ENCODE results near the gene SEL1L.
"Not testable (repeated sequence)": the region's sequence is repeated elsewhere in the genome, so short reads cannot be mapped to it uniquely, and the experiment has no call there.

The SEL1L gene

DNA sequence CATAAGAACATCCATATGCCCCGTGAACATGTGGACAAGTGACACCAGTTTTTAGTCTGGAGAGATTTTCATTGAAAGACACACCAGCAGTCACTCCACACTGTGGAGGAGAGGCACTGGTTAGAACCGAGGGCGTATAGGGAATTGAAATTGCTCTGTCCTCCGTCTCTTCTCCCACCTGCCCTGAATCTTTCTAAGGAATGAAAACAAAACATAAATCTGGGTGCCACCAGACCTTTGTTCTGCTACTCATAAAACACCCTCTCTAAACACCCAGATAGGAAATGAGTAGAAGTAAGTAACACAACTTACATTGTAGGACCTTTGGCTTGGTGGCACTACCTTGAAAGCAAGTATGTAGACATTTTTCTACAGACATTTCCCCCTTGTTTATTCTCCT, 96.4 kb downstream of the SEL1L start:
- H3K36me3 ChIP-seq (ENCODE audit: insufficient read depth, low read length) = no peaks in the 10 kb centered on the region
- no peak for DNase-seq (ENCODE audit: low read depth, low spot score)
- peak overlapping the region; percentile 85; the same call in 1 of the 2 replicates for H3K4me3 ChIP-seq
- H3K27ac ChIP-seq = no peak overlapping the region
- H3K9ac ChIP-seq (ENCODE audit: insufficient read length) = no peak overlapping the region
- no peak for TF ChIP-seq EZH2 (IDR thresholded peaks at IDR 0.05)
- TF ChIP-seq FOXP2 (optimal IDR thresholded peaks at IDR 0.05; ENCODE audit: control extremely low read depth, extremely low read length, insufficient read depth) = no peak
- no peak for TF ChIP-seq POLR2AphosphoS5 (IDR thresholded peaks at IDR 0.05; ENCODE audit: borderline replicate concordance, low read depth, low read length)
- no peaks in the 10 kb centered on the region for H3K9me3 ChIP-seq (ENCODE audit: low read depth, low read length)

DNA sequence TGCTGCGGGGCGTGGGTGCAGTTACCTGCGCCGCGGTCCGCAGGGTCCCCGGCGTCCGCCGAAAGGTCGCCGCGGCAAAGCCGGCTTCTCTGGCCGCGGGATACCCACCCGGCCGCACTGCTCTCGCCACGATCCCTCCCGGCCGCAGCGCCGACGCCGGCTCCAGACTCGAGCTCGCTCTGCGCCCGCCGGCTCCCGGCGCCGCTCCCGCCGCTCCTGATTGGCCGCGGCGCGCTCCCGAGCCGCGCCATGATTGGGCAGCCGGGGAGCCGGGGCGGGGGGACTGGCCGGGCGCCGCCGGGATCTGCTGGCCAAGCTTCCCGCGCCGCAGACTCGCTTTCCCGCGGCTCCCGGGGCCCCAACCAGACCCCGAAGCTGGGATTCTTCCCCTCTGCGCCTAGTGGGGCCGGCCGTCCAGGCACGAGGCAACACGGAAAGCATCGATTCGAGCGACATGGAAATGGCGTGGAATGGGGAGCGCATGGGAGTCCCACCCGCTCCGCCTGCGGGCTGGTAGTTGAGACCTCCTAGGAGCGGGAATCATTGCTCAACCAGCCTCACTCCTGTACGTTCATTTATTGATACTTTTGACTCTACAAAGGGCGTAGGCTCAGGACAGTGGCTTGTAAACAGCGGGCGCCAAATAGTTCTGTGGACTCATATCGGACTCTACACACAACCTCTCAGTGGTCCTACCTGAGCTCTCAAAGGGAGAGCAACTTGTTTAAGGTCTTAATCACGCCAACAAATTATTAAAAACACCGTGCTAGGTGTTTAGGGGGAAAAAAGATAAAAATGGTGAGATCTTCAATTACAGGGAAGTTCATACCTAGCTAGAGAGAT, 97.1 kb downstream of the SEL1L start:
- peak overlapping the region; percentile 60 for H3K9ac ChIP-seq (ENCODE audit: insufficient read length)
- TF ChIP-seq FOXP2 (optimal IDR thresholded peaks at IDR 0.05; ENCODE audit: control extremely low read depth, extremely low read length, insufficient read depth) (no peak), POLR2AphosphoS5 (IDR thresholded peaks at IDR 0.05; ENCODE audit: borderline replicate concordance, low read depth, low read length) (no peak)
- H3K4me3 ChIP-seq = peak overlapping the region; percentile 85
- H3K36me3 ChIP-seq (ENCODE audit: insufficient read depth, low read length) = no peaks in the 10 kb centered on the region
- no peaks in the 10 kb centered on the region for H3K9me3 ChIP-seq (ENCODE audit: low read depth, low read length)
- no peak overlapping the region for H3K27ac ChIP-seq
- DNase-seq (ENCODE audit: low read depth, low spot score) = no peak

DNA sequence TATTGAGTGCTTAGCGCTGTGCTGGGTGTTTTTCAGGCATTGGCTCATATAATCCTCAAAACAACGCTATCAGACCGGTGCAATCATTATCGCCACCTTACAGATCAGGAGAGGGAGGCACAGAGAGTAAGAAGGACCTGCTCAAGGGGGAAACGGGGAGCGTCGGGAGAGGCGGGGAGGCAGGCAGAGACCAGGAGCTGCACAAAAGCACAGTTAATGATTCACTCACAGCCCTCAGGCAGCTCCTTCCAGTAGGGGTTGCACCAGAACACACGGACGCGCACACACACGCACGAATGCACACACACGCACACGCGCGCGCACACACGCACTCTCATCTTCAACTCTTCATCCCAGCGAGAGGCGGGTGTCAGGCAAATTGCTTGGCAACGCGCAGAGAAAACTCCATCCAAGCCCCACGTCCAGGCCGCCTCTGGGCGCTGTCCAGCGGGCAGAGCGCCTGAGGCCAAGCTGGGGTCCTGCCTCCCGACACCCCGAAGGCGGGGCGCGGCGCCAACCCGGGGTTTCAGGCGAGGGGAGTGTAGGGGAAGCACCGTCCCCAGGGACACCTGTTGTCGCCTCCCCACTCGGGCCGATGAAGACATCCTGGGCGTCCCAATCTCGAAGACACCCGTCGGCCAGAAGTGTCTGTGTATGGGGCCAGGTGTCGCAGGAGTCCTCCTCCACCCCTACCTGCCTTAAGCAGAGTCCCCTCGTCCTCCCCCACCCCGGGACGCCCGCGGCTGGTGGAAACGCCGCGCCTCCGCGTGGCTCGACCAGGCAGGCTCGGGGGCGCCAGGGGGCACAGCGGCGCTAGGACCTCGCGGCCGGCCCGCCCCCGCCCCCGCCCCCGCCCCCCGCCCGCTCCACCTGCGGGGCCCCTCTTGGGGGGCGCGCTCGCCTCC, 98.0 kb downstream of the SEL1L start:
- TF ChIP-seq EZH2 (IDR thresholded peaks at IDR 0.05) = no peak
- TF ChIP-seq POLR2AphosphoS5 (IDR thresholded peaks at IDR 0.05; ENCODE audit: borderline replicate concordance, low read depth, low read length) = no peak
- no peak for TF ChIP-seq FOXP2 (optimal IDR thresholded peaks at IDR 0.05; ENCODE audit: control extremely low read depth, extremely low read length, insufficient read depth)
- Histone ChIP-seq H3K36me3 (ENCODE audit: insufficient read depth, low read length) (no peaks in the 10 kb centered on the region), H3K4me3 (peak overlapping the region; percentile 85), H3K27ac (no peak overlapping the region), H3K9ac (ENCODE audit: insufficient read length) (no peak overlapping the region), H3K9me3 (ENCODE audit: low read depth, low read length) (no peaks in the 10 kb centered on the region)
- no peak for DNase-seq (ENCODE audit: low read depth, low spot score)

GRCh38 chr14:81435048-81435390, 98.6 kb downstream of the SEL1L start:
- H3K9ac ChIP-seq (ENCODE audit: insufficient read length) = no peak overlapping the region
- H3K27ac ChIP-seq = no peak overlapping the region
- no peak for DNase-seq (ENCODE audit: low read depth, low spot score)
- H3K9me3 ChIP-seq (ENCODE audit: low read depth, low read length) = no peaks in the 10 kb centered on the region
- TF ChIP-seq POLR2AphosphoS5 (IDR thresholded peaks at IDR 0.05; ENCODE audit: borderline replicate concordance, low read depth, low read length) (no peak), EZH2 (IDR thresholded peaks at IDR 0.05) (no peak), FOXP2 (optimal IDR thresholded peaks at IDR 0.05; ENCODE audit: control extremely low read depth, extremely low read length, insufficient read depth) (no peak)
- H3K4me3 ChIP-seq = peak overlapping the region; percentile 80
- H3K36me3 ChIP-seq (ENCODE audit: insufficient read depth, low read length) = no peaks in the 10 kb centered on the region

- Histone ChIP-seq H3K4me3 (no peak overlapping the region), H3K27ac (no peak overlapping the region), H3K36me3 (ENCODE audit: insufficient read depth, low read length) (no peaks in the 10 kb centered on the region), H3K9ac (ENCODE audit: insufficient read length) (no peak overlapping the region), H3K9me3 (ENCODE audit: low read depth, low read length) (no peaks in the 10 kb centered on the region)
- no peak for DNase-seq (ENCODE audit: low read depth, low spot score)
- TF ChIP-seq EZH2 (IDR thresholded peaks at IDR 0.05) (no peak), POLR2AphosphoS5 (IDR thresholded peaks at IDR 0.05; ENCODE audit: borderline replicate concordance, low read depth, low read length) (no peak), FOXP2 (optimal IDR thresholded peaks at IDR 0.05; ENCODE audit: control extremely low read depth, extremely low read length, insufficient read depth) (no peak)
Observed at GRCh38 chr14:81434230-81434629, 99.4 kb downstream of the SEL1L start.

GRCh38 chr14:81433378-81433777, 100.3 kb downstream of the SEL1L start:
- H3K27ac ChIP-seq = no peak overlapping the region
- H3K4me3 ChIP-seq = no peak overlapping the region
- H3K9me3 ChIP-seq (ENCODE audit: low read depth, low read length) = no peaks in the 10 kb centered on the region
- TF ChIP-seq EZH2 (IDR thresholded peaks at IDR 0.05) = no peak
- TF ChIP-seq POLR2AphosphoS5 (IDR thresholded peaks at IDR 0.05; ENCODE audit: borderline replicate concordance, low read depth, low read length) = no peak
- no peak for TF ChIP-seq FOXP2 (optimal IDR thresholded peaks at IDR 0.05; ENCODE audit: control extremely low read depth, extremely low read length, insufficient read depth)
- DNase-seq (ENCODE audit: low read depth, low spot score) = no peak
- H3K9ac ChIP-seq (ENCODE audit: insufficient read length) = no peak overlapping the region
- no peaks in the 10 kb centered on the region for H3K36me3 ChIP-seq (ENCODE audit: insufficient read depth, low read length)

- no peaks in the 10 kb centered on the region for H3K36me3 ChIP-seq (ENCODE audit: insufficient read depth, low read length)
- H3K4me3 ChIP-seq = no peak overlapping the region
- TF ChIP-seq FOXP2 (optimal IDR thresholded peaks at IDR 0.05; ENCODE audit: control extremely low read depth, extremely low read length, insufficient read depth) = no peak
- TF ChIP-seq EZH2 (IDR thresholded peaks at IDR 0.05) = no peak
- TF ChIP-seq POLR2AphosphoS5 (IDR thresholded peaks at IDR 0.05; ENCODE audit: borderline replicate concordance, low read depth, low read length) = no peak
- no peak overlapping the region for H3K9ac ChIP-seq (ENCODE audit: insufficient read length)
- DNase-seq (ENCODE audit: low read depth, low spot score) = no peak
- H3K27ac ChIP-seq = no peak overlapping the region
- H3K9me3 ChIP-seq (ENCODE audit: low read depth, low read length) = no peaks in the 10 kb centered on the region
Observed at GRCh38 chr14:81432219-81432661, 101.4 kb downstream of the SEL1L start.

- H3K9me3 ChIP-seq (ENCODE audit: low read depth, low read length) = no peaks in the 10 kb centered on the region
- H3K27ac ChIP-seq = no peak overlapping the region
- no peak overlapping the region for H3K4me3 ChIP-seq
- no peak for TF ChIP-seq POLR2AphosphoS5 (IDR thresholded peaks at IDR 0.05; ENCODE audit: borderline replicate concordance, low read depth, low read length)
- no peak for TF ChIP-seq FOXP2 (optimal IDR thresholded peaks at IDR 0.05; ENCODE audit: control extremely low read depth, extremely low read length, insufficient read depth)
- TF ChIP-seq EZH2 (IDR thresholded peaks at IDR 0.05) = no peak
- H3K36me3 ChIP-seq (ENCODE audit: insufficient read depth, low read length) = no peaks in the 10 kb centered on the region
- no peak overlapping the region for H3K9ac ChIP-seq (ENCODE audit: insufficient read length)
- no peak for DNase-seq (ENCODE audit: low read depth, low spot score)
Observed at GRCh38 chr14:81430235-81430634, 103.4 kb downstream of the SEL1L start.

- not testable (repeated sequence) for H3K9me3 ChIP-seq (ENCODE audit: low read depth, low read length); H3K27ac ChIP-seq; H3K36me3 ChIP-seq (ENCODE audit: insufficient read depth, low read length); H3K4me3 ChIP-seq; H3K9ac ChIP-seq (ENCODE audit: insufficient read length); DNase-seq (ENCODE audit: low read depth, low spot score)
Observed at GRCh38 chr14:81429749-81430148, 103.9 kb downstream of the SEL1L start.
